Measurements from ENCODE around the gene CDH5.

CDH5 gene

GRCh38 chr16:66406534-66407221 is 40.2 kb downstream of the CDH5 start:
- Mint-ChIP-seq H3K4me3 (peak overlapping the region; percentile 85), H3K27me3 (peaks cover 17% of the 10 kb centered on the region), H3K9me3 (no peaks in the 10 kb centered on the region), H3K4me1 (ENCODE audit: low read depth) (peaks cover 27% of the 10 kb centered on the region), H3K27ac (no peak overlapping the region), H3K36me3 (ENCODE audit: low read depth) (peaks cover 9% of the 10 kb centered on the region)

GRCh38 chr16:66408163-66409048 is 41.9 kb downstream of the CDH5 start:
- peaks cover 9% of the 10 kb centered on the region for H3K36me3 Mint-ChIP-seq (ENCODE audit: low read depth)
- H3K4me1 Mint-ChIP-seq (ENCODE audit: low read depth), result peaks cover 27% of the 10 kb centered on the region
- peak overlapping the region; percentile 32 for H3K27ac Mint-ChIP-seq
- H3K9me3 Mint-ChIP-seq, result no peaks in the 10 kb centered on the region
- H3K27me3 Mint-ChIP-seq, result peaks cover 17% of the 10 kb centered on the region
- H3K4me3 Mint-ChIP-seq, result peak overlapping the region; percentile 70

DNA sequence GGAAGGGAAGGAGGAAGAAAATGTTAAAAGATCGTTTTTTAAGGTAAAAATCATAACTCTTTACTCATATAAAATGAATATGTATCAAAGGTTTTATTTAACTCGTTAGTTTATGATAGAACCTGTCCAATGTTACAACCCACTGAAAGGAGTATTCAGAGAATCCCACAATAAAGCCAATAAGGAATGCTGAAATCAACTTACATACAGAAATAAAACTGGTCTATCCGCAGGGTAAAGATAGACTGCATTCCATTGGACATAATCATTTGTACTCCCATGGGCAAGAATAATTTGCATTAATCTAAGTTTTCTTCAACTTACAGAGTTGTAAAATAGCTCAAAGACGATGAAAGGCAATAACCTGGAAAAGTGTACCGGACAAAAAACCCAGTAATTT is 42.7 kb downstream of the CDH5 start:
- Mint-ChIP-seq H3K4me3 (peak overlapping the region; percentile 70), H3K4me1 (ENCODE audit: low read depth) (peaks cover 27% of the 10 kb centered on the region), H3K27ac (no peak overlapping the region), H3K36me3 (ENCODE audit: low read depth) (peaks cover 9% of the 10 kb centered on the region), H3K27me3 (peaks cover 17% of the 10 kb centered on the region), H3K9me3 (no peaks in the 10 kb centered on the region)

DNA sequence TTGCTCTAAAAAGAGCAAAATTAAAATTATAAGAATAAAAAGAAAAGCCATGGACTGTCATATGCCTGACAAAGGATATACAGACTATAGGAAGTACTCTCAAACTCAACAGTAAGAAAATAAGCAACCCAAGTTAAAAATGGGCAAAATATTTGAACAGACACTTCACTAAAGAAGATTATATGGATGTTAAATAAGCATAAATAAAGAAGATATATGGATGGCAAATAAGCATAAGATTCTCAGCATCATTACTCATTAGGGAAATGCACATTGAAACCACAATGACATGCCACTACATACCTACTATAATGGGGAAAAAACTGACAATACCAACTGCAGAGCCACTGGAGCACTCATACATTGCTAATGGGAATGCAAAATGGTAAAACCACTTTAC is 45.7 kb downstream of the CDH5 start:
- peaks cover 23% of the 10 kb centered on the region for H3K4me1 Mint-ChIP-seq (ENCODE audit: low read depth)
- peaks cover 9% of the 10 kb centered on the region for H3K36me3 Mint-ChIP-seq (ENCODE audit: low read depth)
- H3K27me3 Mint-ChIP-seq, result no peaks in the 10 kb centered on the region
- H3K9me3 Mint-ChIP-seq, result no peaks in the 10 kb centered on the region
- H3K27ac Mint-ChIP-seq, result no peak overlapping the region
- H3K4me3 Mint-ChIP-seq, result no peak overlapping the region

GRCh38 chr16:66414891-66415290 is 48.4 kb downstream of the CDH5 start:
- H3K36me3 Mint-ChIP-seq (ENCODE audit: low read depth), result peaks cover 9% of the 10 kb centered on the region
- peaks cover 3% of the 10 kb centered on the region for H3K27me3 Mint-ChIP-seq
- no peak overlapping the region for H3K4me3 Mint-ChIP-seq
- no peak overlapping the region for H3K27ac Mint-ChIP-seq
- H3K9me3 Mint-ChIP-seq, result no peaks in the 10 kb centered on the region
- H3K4me1 Mint-ChIP-seq (ENCODE audit: low read depth), result peaks cover 5% of the 10 kb centered on the region

DNA sequence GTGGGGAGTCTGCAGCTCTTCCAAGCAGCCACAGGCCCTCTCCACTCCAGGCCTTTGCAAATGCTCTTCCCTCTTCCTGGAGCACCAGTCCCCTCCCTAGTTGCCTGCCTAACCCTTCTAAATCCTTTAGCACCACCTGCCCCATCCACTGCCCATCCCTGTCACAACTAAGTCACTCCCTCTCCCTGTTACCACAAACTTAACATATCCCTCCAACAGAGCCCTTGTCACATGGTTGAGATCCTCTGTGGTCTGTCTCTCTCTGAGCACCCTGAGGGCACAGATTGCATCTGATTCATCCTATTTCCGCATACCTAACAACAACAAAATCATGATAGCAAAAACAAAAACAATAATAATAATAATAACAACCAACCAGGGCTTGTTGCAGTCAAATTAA is 49.6 kb downstream of the CDH5 start:
- no peak overlapping the region for H3K27ac Mint-ChIP-seq
- peaks cover 6% of the 10 kb centered on the region for H3K36me3 Mint-ChIP-seq (ENCODE audit: low read depth)
- no peak overlapping the region for H3K4me3 Mint-ChIP-seq
- no peaks in the 10 kb centered on the region for H3K9me3 Mint-ChIP-seq
- peaks cover 5% of the 10 kb centered on the region for H3K4me1 Mint-ChIP-seq (ENCODE audit: low read depth)
- H3K27me3 Mint-ChIP-seq, result peaks cover 6% of the 10 kb centered on the region

GRCh38 chr16:66416939-66417700 is 50.6 kb downstream of the CDH5 start:
- Mint-ChIP-seq H3K27me3 (peaks cover 11% of the 10 kb centered on the region), H3K4me1 (ENCODE audit: low read depth) (peaks cover 5% of the 10 kb centered on the region), H3K36me3 (ENCODE audit: low read depth) (no peaks in the 10 kb centered on the region), H3K27ac (no peak overlapping the region), H3K9me3 (no peaks in the 10 kb centered on the region), H3K4me3 (no peak overlapping the region)

DNA sequence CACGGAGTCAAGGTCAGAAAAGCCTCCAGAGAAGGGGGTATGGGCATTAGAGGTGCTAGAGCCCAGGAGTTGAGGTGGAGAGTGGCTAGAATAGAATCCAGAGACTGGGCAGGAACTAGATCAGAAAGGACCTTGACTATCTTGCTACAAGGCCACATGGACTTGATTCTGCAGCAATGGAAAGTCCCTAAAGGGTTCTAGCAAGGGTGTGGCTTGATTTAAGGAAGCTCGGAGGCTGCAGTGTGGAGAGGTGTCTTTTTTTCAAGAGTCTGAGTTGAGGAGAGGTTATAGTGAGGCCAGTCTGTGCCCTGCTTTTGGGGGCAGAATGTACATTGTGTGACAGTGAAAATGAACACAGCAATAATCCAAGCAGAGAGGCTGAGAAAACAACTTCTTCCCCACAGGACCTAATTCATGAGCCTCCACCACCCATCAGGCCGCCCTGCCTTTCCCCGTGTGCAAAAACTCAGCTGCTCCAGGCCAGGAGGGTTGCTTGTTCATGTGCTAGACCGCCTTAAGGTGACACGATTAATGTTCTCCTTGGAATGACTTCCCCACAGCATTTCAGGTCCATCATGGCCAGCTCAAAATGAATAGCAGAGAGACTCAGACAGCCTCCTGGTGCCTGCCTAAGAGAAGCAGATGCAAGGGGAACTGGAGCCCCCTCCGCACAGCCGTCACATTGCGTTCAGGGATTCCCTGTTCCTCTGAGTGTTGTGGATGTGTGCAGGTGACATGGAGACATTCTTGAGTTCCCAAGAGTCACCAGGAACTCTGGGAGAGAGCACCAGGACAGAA is 51.9 kb downstream of the CDH5 start:
- Mint-ChIP-seq H3K27ac (no peak overlapping the region), H3K27me3 (peaks cover 18% of the 10 kb centered on the region), H3K4me3 (no peak overlapping the region), H3K4me1 (ENCODE audit: low read depth) (peaks cover 5% of the 10 kb centered on the region), H3K36me3 (ENCODE audit: low read depth) (no peaks in the 10 kb centered on the region), H3K9me3 (no peaks in the 10 kb centered on the region)

DNA sequence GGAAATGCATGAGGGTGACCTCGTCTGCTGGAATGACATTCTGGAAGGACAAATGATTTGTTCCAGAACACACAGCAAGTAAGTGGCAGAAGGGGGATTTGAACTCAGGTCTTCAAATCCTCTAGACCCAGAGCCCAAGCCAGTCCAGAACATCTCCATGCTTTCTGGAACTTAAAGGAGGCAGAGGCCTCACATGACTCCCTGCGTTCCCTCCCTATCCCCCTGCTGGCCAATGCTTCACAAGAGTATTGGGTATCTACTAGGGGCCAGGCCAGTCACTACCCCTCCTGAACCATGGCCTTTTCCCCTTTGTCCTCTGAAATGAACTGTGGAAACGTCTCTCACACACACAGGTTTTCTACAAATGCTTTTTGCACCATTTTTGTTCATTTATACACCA is 53.0 kb downstream of the CDH5 start:
- Mint-ChIP-seq H3K4me3 (no peak overlapping the region), H3K4me1 (ENCODE audit: low read depth) (peaks cover 5% of the 10 kb centered on the region), H3K36me3 (ENCODE audit: low read depth) (no peaks in the 10 kb centered on the region), H3K27ac (no peak overlapping the region), H3K27me3 (peaks cover 29% of the 10 kb centered on the region), H3K9me3 (no peaks in the 10 kb centered on the region)

DNA sequence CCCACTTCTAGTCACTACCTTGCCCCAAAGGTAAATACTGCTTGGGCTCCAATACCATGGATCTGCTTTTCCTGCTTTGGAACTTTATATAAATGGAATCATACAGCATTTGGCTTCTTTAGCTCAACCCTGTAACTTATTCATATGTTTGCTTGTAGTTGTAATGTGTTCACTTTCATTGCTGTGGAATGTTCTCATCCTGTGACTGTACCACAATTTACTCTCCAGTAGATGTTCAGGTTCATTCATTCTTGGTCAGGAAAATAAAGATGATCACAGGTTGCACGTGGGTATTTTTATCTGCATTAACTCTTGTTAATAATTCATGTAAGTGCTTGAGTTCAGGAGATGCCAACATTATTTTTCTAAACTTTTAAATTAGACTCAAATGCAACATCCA is 53.9 kb downstream of the CDH5 start:
- Mint-ChIP-seq H3K9me3 (no peaks in the 10 kb centered on the region), H3K27ac (no peak overlapping the region), H3K36me3 (ENCODE audit: low read depth) (no peaks in the 10 kb centered on the region), H3K4me3 (no peak overlapping the region), H3K27me3 (peaks cover 37% of the 10 kb centered on the region), H3K4me1 (ENCODE audit: low read depth) (peaks cover 5% of the 10 kb centered on the region)

- Mint-ChIP-seq H3K4me1 (ENCODE audit: low read depth) (peaks cover 5% of the 10 kb centered on the region), H3K27me3 (peaks cover 47% of the 10 kb centered on the region)
These were observed 55.4 kb downstream of the CDH5 start for GRCh38 chr16:66421891-66422290.

DNA sequence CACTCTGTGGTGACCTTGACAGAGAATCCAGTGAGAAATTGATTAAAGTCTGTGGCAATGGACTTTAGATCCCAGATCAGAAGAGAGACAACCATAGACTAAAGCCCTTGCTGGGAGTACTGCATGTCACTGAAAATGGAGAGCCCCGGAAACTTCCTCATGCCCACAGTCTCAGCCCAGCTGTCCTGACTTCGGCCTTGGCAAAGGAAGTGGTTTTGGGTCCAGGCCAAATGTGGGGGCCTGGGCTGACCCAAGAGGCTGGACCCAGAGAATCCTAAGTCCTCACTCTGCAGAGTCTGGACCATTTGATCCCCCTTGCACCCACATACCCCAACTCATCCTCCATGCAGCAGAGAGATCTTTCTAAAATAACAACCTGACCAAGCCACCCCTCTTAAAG is 55.9 kb downstream of the CDH5 start:
- peaks cover 5% of the 10 kb centered on the region for H3K4me1 Mint-ChIP-seq (ENCODE audit: low read depth)
- H3K36me3 Mint-ChIP-seq (ENCODE audit: low read depth), result no peaks in the 10 kb centered on the region
- H3K27me3 Mint-ChIP-seq, result peaks cover 47% of the 10 kb centered on the region
- no peaks in the 10 kb centered on the region for H3K9me3 Mint-ChIP-seq
- H3K27ac Mint-ChIP-seq, result no peak overlapping the region
- no peak overlapping the region for H3K4me3 Mint-ChIP-seq

More at GRCh38 chr16:66421891-66422290, 55.4 kb downstream of the CDH5 start:
- H3K27ac Mint-ChIP-seq, result no peak overlapping the region
- H3K9me3 Mint-ChIP-seq, result no peaks in the 10 kb centered on the region
- no peaks in the 10 kb centered on the region for H3K36me3 Mint-ChIP-seq (ENCODE audit: low read depth)
- H3K4me3 Mint-ChIP-seq, result no peak overlapping the region

DNA sequence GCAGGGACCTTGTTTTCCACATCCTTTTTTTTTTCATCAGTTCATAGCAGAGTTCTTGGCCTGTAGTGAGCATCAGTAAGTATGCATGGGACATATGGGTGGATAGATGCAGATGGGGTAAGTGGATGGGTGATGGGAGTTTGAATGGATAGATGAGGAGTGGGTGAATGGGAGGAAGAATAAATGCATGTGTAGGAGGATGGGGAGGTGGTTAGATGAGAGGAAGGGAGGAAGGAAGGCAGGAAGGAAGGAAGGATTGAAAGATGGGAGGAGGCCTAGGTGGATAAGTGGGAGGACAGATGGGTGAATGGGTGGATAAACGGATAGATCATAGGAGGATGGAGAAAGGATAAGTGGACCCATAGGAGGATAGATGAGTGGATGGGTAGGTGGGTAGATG is 56.7 kb downstream of the CDH5 start:
- no peaks in the 10 kb centered on the region for H3K36me3 Mint-ChIP-seq (ENCODE audit: low read depth)
- H3K9me3 Mint-ChIP-seq, result no peaks in the 10 kb centered on the region
- peaks cover under 1% of the 10 kb centered on the region for H3K4me1 Mint-ChIP-seq (ENCODE audit: low read depth)
- no peak overlapping the region for H3K27ac Mint-ChIP-seq
- H3K27me3 Mint-ChIP-seq, result peaks cover 48% of the 10 kb centered on the region
- no peak overlapping the region for H3K4me3 Mint-ChIP-seq

GRCh38 chr16:66425651-66426050 is 59.2 kb downstream of the CDH5 start:
- no peak overlapping the region for H3K27ac Mint-ChIP-seq
- H3K4me3 Mint-ChIP-seq, result no peak overlapping the region
- H3K27me3 Mint-ChIP-seq, result peaks cover 70% of the 10 kb centered on the region
- H3K9me3 Mint-ChIP-seq, result no peaks in the 10 kb centered on the region
- H3K36me3 Mint-ChIP-seq (ENCODE audit: low read depth), result no peaks in the 10 kb centered on the region
- H3K4me1 Mint-ChIP-seq (ENCODE audit: low read depth), result no peaks in the 10 kb centered on the region
